Limb (tissue), 2 donors: Measurements from ENCODE around the gene MORN5.

ENCODE experiments used
- DNase-seq, 2 donors: peaks; one replicate each; pipeline ENCODE4 v3.0.0-alpha.2; 2016; ENCODE audit errors: extremely low spot score in 2 of 2

The MORN5 gene

GRCh38 chr9:122190597-122191381 lies 31.1 kb downstream of the MORN5 start:
- no peak for DNase-seq

- DNase-seq, result no peak
Measured at GRCh38 chr9:122191584-122191983, 31.9 kb downstream of the MORN5 start.

GRCh38 chr9:122192261-122192875 lies 32.7 kb downstream of the MORN5 start:
- no peak for DNase-seq

- DNase-seq, result no peak
Measured at GRCh38 chr9:122192914-122193525, 33.3 kb downstream of the MORN5 start.

GRCh38 chr9:122193651-122194050 lies 33.9 kb downstream of the MORN5 start:
- DNase-seq, result no peak

- DNase-seq, result no peak
Measured at GRCh38 chr9:122195875-122196274, 36.2 kb downstream of the MORN5 start.

GRCh38 chr9:122197426-122197825 lies 37.7 kb downstream of the MORN5 start:
- DNase-seq, result no peak

DNA sequence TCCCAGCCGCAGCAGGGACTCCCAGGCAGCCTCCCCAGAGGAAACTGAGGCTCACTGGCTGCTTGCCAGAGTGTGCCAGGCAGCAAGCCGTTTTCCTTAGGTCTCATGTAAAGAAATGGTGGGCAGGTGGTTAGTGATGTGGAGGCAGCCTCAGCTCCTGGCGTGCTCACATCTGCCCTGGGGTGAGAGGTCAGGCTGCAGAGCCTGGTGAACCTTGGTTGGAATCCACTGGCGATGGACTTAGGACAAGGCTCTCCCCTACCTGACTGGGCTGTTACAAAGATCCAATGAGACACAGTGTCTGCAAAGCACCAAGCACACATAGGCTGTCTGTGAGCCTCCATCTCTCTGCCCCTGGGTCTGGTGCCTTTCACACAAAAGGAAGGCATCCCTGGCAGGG lies 38.2 kb downstream of the MORN5 start:
- DNase-seq, result no peak

GRCh38 chr9:122200960-122201595 lies 41.4 kb downstream of the MORN5 start:
- no peak for DNase-seq

DNA sequence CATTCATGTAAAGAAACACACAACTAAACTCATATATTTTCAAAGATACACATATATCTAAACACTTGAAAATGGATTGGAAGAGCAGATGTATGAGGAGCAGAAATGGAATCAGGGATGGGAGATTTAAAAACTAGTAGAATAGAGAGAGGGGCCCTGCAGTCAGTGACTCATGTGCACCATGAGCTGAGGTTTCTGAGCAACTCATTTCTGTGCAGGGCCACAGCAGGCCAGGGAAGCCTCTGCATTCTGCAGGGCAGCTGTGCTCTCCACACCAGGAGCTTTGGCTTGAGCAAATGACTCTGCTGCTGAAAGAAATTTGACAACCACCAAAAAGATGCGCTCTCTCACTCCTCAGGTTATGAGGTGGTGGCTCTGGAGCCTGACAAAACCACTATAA lies 41.9 kb downstream of the MORN5 start:
- DNase-seq, result no peak

DNA sequence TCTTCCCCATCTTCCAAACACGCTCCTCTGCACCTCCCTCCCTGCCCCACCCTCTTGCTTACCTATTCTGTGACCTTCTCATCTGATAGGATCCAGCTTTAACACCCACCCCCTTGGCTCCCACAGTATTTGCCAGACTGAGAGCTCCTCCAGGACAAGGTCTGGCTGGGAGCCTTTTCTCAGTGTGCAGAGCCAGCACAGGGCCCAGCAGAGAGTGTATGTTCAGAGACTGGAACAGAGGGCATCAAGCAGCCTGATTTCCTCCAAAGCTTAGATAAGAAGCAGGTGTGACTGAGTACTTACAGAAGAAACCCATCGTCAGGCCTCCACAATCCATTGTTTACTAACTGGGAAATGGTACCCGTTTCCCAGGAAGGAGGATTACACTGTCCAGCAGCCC lies 42.4 kb downstream of the MORN5 start:
- DNase-seq, result no peak

GRCh38 chr9:122204055-122204454 lies 44.3 kb downstream of the MORN5 start:
- DNase-seq, result no peak

DNA sequence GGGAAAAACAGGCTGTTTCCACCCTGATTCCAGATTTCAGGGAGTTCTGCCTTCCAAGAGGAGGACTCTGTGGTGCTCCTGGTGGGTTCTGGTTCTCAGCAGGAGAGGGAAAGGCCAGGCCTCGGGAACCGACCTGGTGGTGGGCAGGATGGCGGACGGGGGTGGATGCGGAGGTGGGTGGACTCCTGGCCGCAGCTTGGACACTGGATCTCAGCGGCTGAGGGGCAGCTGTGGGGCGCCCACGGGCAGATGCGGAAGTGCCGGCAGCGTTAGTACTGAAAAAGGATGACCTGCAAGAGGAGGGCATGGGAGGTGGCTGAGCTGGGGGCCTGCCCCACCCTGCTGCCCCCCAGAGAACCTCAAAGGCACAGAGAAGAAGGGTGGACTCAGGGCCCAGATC lies 44.8 kb downstream of the MORN5 start:
- no peak for DNase-seq

DNA sequence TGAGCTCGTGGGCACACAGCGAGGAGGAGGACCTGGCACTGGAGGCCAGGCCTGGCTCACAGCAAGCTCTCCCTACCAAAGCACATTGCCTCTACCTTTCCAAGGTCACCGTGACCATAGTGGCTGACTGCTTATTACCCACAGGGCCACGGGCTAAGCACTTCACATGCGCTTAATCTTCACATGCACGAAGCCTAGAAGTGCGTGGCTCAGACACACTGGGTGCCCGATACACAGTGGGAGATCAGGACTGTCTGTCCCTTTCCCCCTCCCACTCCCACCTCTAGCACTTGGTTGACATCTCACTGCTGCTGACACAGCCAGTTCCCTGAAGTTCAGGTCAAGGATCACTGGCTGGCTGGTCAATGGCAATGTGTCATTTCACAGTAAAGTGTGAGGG lies 45.5 kb downstream of the MORN5 start:
- no peak for DNase-seq

DNA sequence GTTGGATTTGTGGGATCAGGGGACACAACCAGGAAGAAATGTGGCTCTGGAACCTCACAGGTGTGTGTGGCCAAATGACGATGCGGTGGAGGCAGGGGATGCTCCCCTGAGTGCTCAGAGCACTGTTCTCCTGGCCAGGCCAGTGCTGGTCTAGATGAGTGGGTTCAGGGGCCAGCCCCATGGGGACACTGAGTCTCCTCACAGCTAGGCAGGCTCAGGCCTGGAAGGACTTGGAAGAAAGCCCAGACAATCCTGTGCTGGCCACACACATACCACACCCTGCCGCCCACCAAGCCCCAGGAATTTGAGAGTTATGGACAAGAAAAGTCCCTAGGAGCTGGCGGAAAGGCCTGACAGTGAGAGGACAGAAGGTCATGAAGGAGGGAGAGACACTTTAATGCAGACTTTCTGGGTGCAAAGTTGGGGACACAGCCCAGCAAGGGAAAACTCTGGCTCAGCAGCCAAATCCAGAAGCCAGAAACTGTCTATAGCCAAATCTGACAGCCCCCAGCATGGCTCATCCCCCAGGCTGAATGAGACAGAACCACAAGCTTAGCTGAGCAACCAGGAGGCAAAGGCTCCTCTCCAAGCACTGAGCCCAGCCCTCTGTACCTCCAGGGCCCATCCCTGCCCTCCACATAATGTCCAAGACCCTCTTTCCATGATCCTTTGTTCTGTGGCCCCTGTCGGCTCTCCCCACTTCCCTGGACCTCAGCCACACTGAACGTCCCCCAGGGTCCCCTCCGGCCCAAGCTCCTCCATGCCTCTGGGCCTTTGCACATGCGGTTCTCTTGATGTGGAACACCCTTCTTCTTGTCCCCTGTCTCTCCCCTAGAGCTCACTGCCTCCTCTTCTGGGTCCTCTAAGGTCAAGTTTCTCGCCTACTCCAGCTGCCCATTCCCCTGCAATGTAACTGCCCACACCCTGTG lies 46.7 kb downstream of the MORN5 start:
- DNase-seq, result no peak

GRCh38 chr9:122207096-122207495 lies 47.4 kb downstream of the MORN5 start:
- DNase-seq, result no peak

DNA sequence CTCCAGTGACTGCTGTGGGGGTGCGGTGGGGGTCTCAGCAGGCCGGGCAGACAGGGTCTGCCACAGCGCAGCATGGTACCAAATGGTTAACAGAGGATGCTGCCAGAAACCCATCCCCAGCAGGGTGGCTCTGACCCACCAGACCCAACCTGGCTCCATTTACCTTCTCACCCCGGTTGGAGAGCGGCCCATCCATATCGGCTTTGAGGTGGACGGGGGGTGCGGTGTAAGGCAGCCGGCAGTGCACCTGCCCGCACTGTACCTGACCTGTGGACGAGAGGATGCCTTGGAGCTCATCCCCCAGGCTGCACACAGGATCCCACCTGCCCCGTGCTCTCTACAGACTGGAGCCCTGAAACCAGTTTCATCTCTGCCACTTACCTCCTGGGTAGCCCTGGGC lies 49.7 kb downstream of the MORN5 start:
- DNase-seq, result no peak

DNA sequence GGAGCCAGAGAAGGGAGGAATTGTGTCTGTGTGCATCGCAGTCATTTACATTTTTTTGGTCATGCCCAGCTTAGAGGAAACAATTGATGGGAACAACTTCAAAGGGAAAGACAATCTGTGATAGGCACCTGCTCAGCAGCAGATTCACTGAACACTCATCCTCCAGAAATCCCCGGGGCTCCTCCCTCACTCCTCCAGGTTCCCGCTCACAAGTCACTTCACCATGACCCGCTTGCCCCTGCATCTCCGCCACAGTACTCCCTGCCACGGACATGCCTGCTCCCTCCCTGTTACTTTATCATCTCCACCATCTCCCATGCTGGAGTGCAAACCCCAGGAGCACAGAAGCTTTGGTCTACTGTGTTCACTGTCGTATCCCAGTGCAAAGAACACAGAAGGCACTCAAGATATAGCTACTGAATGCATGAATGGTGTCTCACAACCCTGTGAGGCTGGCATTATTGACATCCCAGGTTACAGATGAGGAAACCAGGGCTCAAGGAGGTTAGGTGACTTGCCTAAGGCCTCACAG lies 52.8 kb downstream of the MORN5 start:
- DNase-seq, result no peak

- DNase-seq, result no peak
Measured at GRCh38 chr9:122213102-122213588, 53.4 kb downstream of the MORN5 start.

- DNase-seq, result peak in 1 of 2 donors; percentile 82
Measured at GRCh38 chr9:122213589-122214413, 54.1 kb downstream of the MORN5 start.
